H9 (cell line): ENCODE measurements around the gene ANXA7. TPM values are rescaled to one million over a fixed set of nuclear protein-coding genes. Genes with fewer than 3 reads are reported as not detected.

ENCODE experiments used
- DNase-seq: peaks from one replicate; pipeline ENCODE4 v3.0.0-alpha.2; 2017
- H2AFZ ChIP-seq: one replicate; pipeline ENCODE4 v1.6.1; 2013; ENCODE audit warnings: mild to moderate bottlenecking, low read length, control low read depth, moderate library complexity
- H2AK5ac ChIP-seq: 2 replicates; pipeline ENCODE4 v1.6.1; 2013; ENCODE audit warnings: low read length, control low read depth, mixed read lengths; ENCODE audit not compliant: insufficient read length
- H2BK120ac ChIP-seq: one replicate; pipeline ENCODE4 v1.6.1; 2013; ENCODE audit warnings: low read depth, mild to moderate bottlenecking, low read length, control low read depth, inconsistent platforms; ENCODE audit not compliant: poor library complexity, severe bottlenecking
- H2BK12ac ChIP-seq: 2 replicates; pipeline ENCODE4 v1.6.1; 2013; ENCODE audit warnings: low read length, control low read depth, mixed read lengths, low read depth; ENCODE audit not compliant: insufficient read length
- H2BK15ac ChIP-seq: 2 replicates; pipeline ENCODE4 v1.6.1; 2013; ENCODE audit warnings: low read depth, low read length, control low read depth
- H2BK20ac ChIP-seq: one replicate; pipeline ENCODE4 v1.6.1; 2013; ENCODE audit warnings: low read depth, mild to moderate bottlenecking, low read length, control low read depth, inconsistent platforms; ENCODE audit not compliant: poor library complexity, severe bottlenecking
- H2BK5ac ChIP-seq: 2 replicates; pipeline ENCODE4 v1.6.1; 2013; ENCODE audit warnings: low read length, control low read depth, mixed read lengths; ENCODE audit not compliant: insufficient read length
- H3K14ac ChIP-seq: 2 replicates; pipeline ENCODE4 v1.6.1; 2013; ENCODE audit warnings: low read length, control low read depth; ENCODE audit not compliant: insufficient read depth
- H3K18ac ChIP-seq: 2 replicates; pipeline ENCODE4 v1.6.1; 2013; ENCODE audit warnings: low read depth, mild to moderate bottlenecking, mixed read lengths, low read length, control low read depth; ENCODE audit not compliant: insufficient read length
- H3K23ac ChIP-seq: 2 replicates; pipeline ENCODE4 v1.6.1; 2013; ENCODE audit warnings: low read length, control low read depth, mixed read lengths, low read depth; ENCODE audit not compliant: insufficient read length
- H3K23me2 ChIP-seq: 2 replicates; pipeline ENCODE4 v1.6.1; 2013; ENCODE audit warnings: low read depth, mild to moderate bottlenecking, mixed read lengths, low read length, control low read depth; ENCODE audit not compliant: insufficient read length, poor library complexity, severe bottlenecking
- H3K27ac ChIP-seq: 2 replicates; pipeline ENCODE4 v1.5.1; 2013; ENCODE audit warnings: low read length, control low read depth, mixed read lengths, low read depth; ENCODE audit not compliant: insufficient read length
- H3K27me3 ChIP-seq: 2 replicates; pipeline ENCODE4 v1.6.1; 2013; ENCODE audit warnings: low read length, control low read depth, inconsistent platforms; ENCODE audit not compliant: insufficient read depth
- H3K4ac ChIP-seq: 2 replicates; pipeline ENCODE4 v1.6.1; 2013; ENCODE audit warnings: low read depth, mild to moderate bottlenecking, control low read depth, inconsistent platforms, low read length, moderate library complexity
- H3K4me1 ChIP-seq: 2 replicates; pipeline ENCODE4 v1.6.1; 2013; ENCODE audit warnings: low read length, control low read depth, inconsistent platforms; ENCODE audit not compliant: insufficient read depth
- H3K4me2 ChIP-seq: 2 replicates; pipeline ENCODE4 v1.6.1; 2013; ENCODE audit warnings: low read length, control low read depth, mixed read lengths; ENCODE audit not compliant: insufficient read length, insufficient read depth
- H3K56ac ChIP-seq: 2 replicates; pipeline ENCODE4 v1.6.1; 2013; ENCODE audit warnings: low read depth, mild to moderate bottlenecking, mixed read lengths, low read length, control low read depth; ENCODE audit not compliant: insufficient read length
- H3K79me1 ChIP-seq: 2 replicates; pipeline ENCODE4 v1.6.1; 2013; ENCODE audit warnings: low read depth, mild to moderate bottlenecking, moderate library complexity, low read length, control low read depth, inconsistent platforms; ENCODE audit not compliant: insufficient read depth, poor library complexity, severe bottlenecking
- H3K79me2 ChIP-seq: 2 replicates; pipeline ENCODE4 v1.6.1; 2013; ENCODE audit warnings: low read length, control low read depth, inconsistent platforms; ENCODE audit not compliant: insufficient read depth
- H3K9ac ChIP-seq: 2 replicates; pipeline ENCODE4 v1.6.1; 2013; ENCODE audit warnings: low read length, control low read depth, mixed read lengths; ENCODE audit not compliant: insufficient read length; ENCODE audit errors: extremely low read depth
- H3K9me3 ChIP-seq: one replicate; pipeline ENCODE4 v1.6.1; 2013; ENCODE audit warnings: low read depth, low read length, inconsistent platforms; ENCODE audit not compliant: control insufficient read depth
- H3T11ph ChIP-seq: one replicate; pipeline ENCODE4 v1.6.1; 2013; ENCODE audit warnings: mild to moderate bottlenecking, low read length, control low read depth, inconsistent platforms
- H4K20me1 ChIP-seq: one replicate; pipeline ENCODE4 v1.6.1; 2013; ENCODE audit not compliant: control insufficient read depth, insufficient read length, insufficient read depth
- H4K5ac ChIP-seq: 2 replicates; pipeline ENCODE4 v1.6.1; 2013; ENCODE audit warnings: low read depth, mild to moderate bottlenecking, mixed read lengths, low read length, control low read depth; ENCODE audit not compliant: insufficient read length
- H4K8ac ChIP-seq: replicated peaks from 2 replicates; pipeline ENCODE4 v1.6.1; 2013; ENCODE audit warnings: low read length, control low read depth, mixed read lengths, low read depth; ENCODE audit not compliant: insufficient read length
- H4K91ac ChIP-seq: 2 replicates; pipeline ENCODE4 v1.6.1; 2013; ENCODE audit warnings: low read depth, mild to moderate bottlenecking, moderate library complexity, mixed read lengths, low read length, control low read depth; ENCODE audit not compliant: insufficient read length
- H3K27ac Mint-ChIP-seq, 3 experiments: 2 replicates in 2 of 3; 3 replicates in 1 of 3; pipeline ENCODE4 v1.8.0; 2020 to 2021; ENCODE audit warnings: mixed read lengths in 3 of 3, mild to moderate bottlenecking in 1 of 3, moderate library complexity in 1 of 3
- H3K27me3 Mint-ChIP-seq: 2 replicates; pipeline ENCODE4 v1.8.0; 2021; ENCODE audit warnings: low read depth, mild to moderate bottlenecking, moderate library complexity, mixed read lengths
- H3K36me3 Mint-ChIP-seq, 3 experiments: 2 replicates in 2 of 3; 3 replicates in 1 of 3; pipeline ENCODE4 v1.8.0; 2020 to 2021; ENCODE audit warnings: low read depth in 3 of 3, mixed read lengths in 3 of 3; ENCODE audit not compliant: insufficient read depth in 1 of 3
- H3K4me1 Mint-ChIP-seq, 2 experiments: 2 replicates each; pipeline ENCODE4 v1.8.0; 2020; ENCODE audit warnings: mixed read lengths in 2 of 2
- H3K4me3 Mint-ChIP-seq, 2 experiments: 2 replicates in 1 of 2; 3 replicates in 1 of 2; pipeline ENCODE4 v1.8.0; 2020 to 2021; ENCODE audit warnings: mild to moderate bottlenecking in 2 of 2, mixed read lengths in 2 of 2, moderate library complexity in 1 of 2
- H3K9me3 Mint-ChIP-seq, 2 experiments: 2 replicates in 1 of 2; 3 replicates in 1 of 2; pipeline ENCODE4 v1.8.0; 2020; ENCODE audit warnings: mild to moderate bottlenecking in 2 of 2, mixed read lengths in 2 of 2, moderate library complexity in 1 of 2
- WGBS: extraction: QIAGEN DNeasy Blood & Tissue Kit; methylation state at CpG from one replicate; pipeline ENCODE4 v1.1.7; 2013; ENCODE audit warnings: missing lambda C conversion rate, low lambda C conversion rate, mixed read lengths; ENCODE audit not compliant: insufficient read length; ENCODE audit errors: extremely low coverage; 5-methylcytosine and 5-hydroxymethylcytosine counted together
- total RNA-seq: library from RNA; stranded (reverse); gene quantifications from 2 replicates; pipeline ENCODE4 v1.2.1, GENCODE V29; 2021
- TF ChIP-seq, protein P1 (sequence below): fragments of 200-600 bp; sonication (generic); conservative IDR thresholded peaks from 3 replicates; pipeline ENCODE4 v1.8.0; 2021; ENCODE audit warnings: antibody characterized with exemption, mild to moderate bottlenecking

The ANXA7 gene
- total RNA-seq, 1 experiment from 2014 or later: 84.6 TPM

DNA sequence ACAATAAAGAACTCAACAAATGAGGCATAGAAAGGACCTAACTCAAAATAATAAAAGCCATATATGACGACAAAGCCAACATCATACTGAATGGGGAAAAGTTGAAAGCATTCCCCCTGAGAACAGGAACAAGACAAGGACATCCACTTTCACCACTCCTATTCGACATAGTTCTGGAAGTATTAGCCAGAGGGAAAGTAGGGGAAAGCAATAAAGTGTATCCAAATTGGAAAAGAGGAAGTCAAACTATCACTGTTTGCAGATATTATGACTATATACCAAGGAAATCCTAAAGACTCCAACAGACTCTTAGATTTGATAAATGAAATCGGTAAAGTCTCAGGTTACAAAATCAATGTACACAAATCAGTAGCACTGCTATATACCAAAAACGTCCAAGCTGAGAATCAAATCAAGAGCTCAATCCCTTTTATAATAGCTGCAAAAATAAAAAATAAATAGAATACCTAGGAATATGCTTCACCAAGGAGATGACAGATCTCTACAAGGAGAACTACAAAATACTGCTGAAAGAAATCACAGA is 4.8 kb downstream of the ANXA7 start:
- no peaks in the 10 kb centered on the region for H3K27me3 ChIP-seq
- no peak overlapping the region for H4K8ac ChIP-seq
- no peak overlapping the region for H3K27ac ChIP-seq
- peaks cover 9% of the 10 kb centered on the region for H3K23me2 ChIP-seq
- Mint-ChIP-seq H3K27me3 (no peaks in the 10 kb centered on the region; the same call in 1 of the 2 replicates), H3K36me3 (peaks cover 0 to 13% (median 0%) of the 10 kb centered on the region in 3 experiments; a peak in 2 of 7 replicates), H3K27ac (no peak overlapping the region), H3K4me3 (no peak overlapping the region), H3K9me3 (no peaks in the 10 kb centered on the region), H3K4me1 (peaks cover 14 to 21% of the 10 kb centered on the region in 2 experiments)
- peaks cover 11% of the 10 kb centered on the region; the same call in 1 of the 2 replicates for H3K79me2 ChIP-seq
- H2BK15ac ChIP-seq: no peak overlapping the region
- no peak overlapping the region for H3K18ac ChIP-seq
- no peaks in the 10 kb centered on the region for H3K4me1 ChIP-seq
- no CpG with 5 or more reads among the region's 4 CpGs for WGBS
- no peaks in the 10 kb centered on the region for H3K9me3 ChIP-seq
- H3K56ac ChIP-seq: no peak overlapping the region
- no peak overlapping the region for H2AFZ ChIP-seq
- H3K14ac ChIP-seq: no peak overlapping the region
- H3T11ph ChIP-seq: no peak overlapping the region
- H3K9ac ChIP-seq: no peak overlapping the region
- no peak overlapping the region for H3K23ac ChIP-seq
- no peak for DNase-seq
- TF ChIP-seq, protein P1, sequence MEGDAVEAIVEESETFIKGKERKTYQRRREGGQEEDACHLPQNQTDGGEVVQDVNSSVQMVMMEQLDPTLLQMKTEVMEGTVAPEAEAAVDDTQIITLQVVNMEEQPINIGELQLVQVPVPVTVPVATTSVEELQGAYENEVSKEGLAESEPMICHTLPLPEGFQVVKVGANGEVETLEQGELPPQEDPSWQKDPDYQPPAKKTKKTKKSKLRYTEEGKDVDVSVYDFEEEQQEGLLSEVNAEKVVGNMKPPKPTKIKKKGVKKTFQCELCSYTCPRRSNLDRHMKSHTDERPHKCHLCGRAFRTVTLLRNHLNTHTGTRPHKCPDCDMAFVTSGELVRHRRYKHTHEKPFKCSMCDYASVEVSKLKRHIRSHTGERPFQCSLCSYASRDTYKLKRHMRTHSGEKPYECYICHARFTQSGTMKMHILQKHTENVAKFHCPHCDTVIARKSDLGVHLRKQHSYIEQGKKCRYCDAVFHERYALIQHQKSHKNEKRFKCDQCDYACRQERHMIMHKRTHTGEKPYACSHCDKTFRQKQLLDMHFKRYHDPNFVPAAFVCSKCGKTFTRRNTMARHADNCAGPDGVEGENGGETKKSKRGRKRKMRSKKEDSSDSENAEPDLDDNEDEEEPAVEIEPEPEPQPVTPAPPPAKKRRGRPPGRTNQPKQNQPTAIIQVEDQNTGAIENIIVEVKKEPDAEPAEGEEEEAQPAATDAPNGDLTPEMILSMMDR: no peak
- H4K5ac ChIP-seq: no peak overlapping the region
- no peak overlapping the region for H2BK20ac ChIP-seq
- no peak overlapping the region for H3K4ac ChIP-seq
- H4K91ac ChIP-seq: no peak overlapping the region
- H3K4me2 ChIP-seq: no peak overlapping the region
- H2AK5ac ChIP-seq: no peak overlapping the region
- no peak overlapping the region for H2BK12ac ChIP-seq
- H4K20me1 ChIP-seq: no peaks in the 10 kb centered on the region
- H3K79me1 ChIP-seq: peaks cover 4% of the 10 kb centered on the region
- H2BK120ac ChIP-seq: no peak overlapping the region
- no peak overlapping the region for H2BK5ac ChIP-seq
